DND-41 (cell line): ENCODE results near the gene DHFR2.

Source experiments
- ATAC-seq: fragments of 200-7000 bp; cut with Tn5 transposase; 3 replicates; pipeline ENCODE4 v1.9.1; 2021; ENCODE audit warnings: low read depth; ENCODE audit not compliant: insufficient read depth
- DNase-seq: peaks from one replicate; pipeline ENCODE4 v3.0.0-alpha.2; 2020
- H2AFZ ChIP-seq: 2 replicates; pipeline ENCODE4 v1.6.0; 2012; ENCODE audit warnings: low read depth, low read length
- H3K27ac ChIP-seq: 2 replicates; pipeline ENCODE4 v1.5.1; 2012; ENCODE audit warnings: low read length, inconsistent platforms
- H3K27me3 ChIP-seq: fragments of 200-600 bp; sonication (generic); 2 replicates; pipeline ENCODE4 v1.6.0; 2012; ENCODE audit warnings: low read length, mild to moderate bottlenecking, inconsistent platforms; ENCODE audit not compliant: insufficient read depth, poor library complexity
- H3K36me3 ChIP-seq: 2 replicates; pipeline ENCODE4 v1.5.1; 2012; ENCODE audit warnings: low read length, inconsistent platforms; ENCODE audit not compliant: insufficient read depth
- H3K4me1 ChIP-seq: 2 replicates; pipeline ENCODE4 v1.5.1; 2012; ENCODE audit warnings: mild to moderate bottlenecking, low read length; ENCODE audit not compliant: insufficient read depth
- H3K4me2 ChIP-seq: 2 replicates; pipeline ENCODE4 v1.6.0; 2012; ENCODE audit warnings: mild to moderate bottlenecking, moderate library complexity, low read length, inconsistent platforms; ENCODE audit not compliant: insufficient read depth
- H3K4me3 ChIP-seq, 2 experiments: fragments of 200-600 bp in 1 of 2; shearing (Covaris generic) in 1 of 2; 2 replicates each; pipeline ENCODE4 v1.5.1; 2012 to 2016; ENCODE audit warnings: inconsistent platforms in 2 of 2, low read length in 2 of 2, mild to moderate bottlenecking in 2 of 2, low read depth in 1 of 2, moderate library complexity in 1 of 2
- H3K79me2 ChIP-seq: 2 replicates; pipeline ENCODE4 v1.6.0; 2012; ENCODE audit warnings: low read length, inconsistent platforms; ENCODE audit not compliant: insufficient read depth
- H3K9ac ChIP-seq: 2 replicates; pipeline ENCODE4 v1.6.0; 2012; ENCODE audit warnings: low read depth, mild to moderate bottlenecking, inconsistent platforms, low read length, moderate library complexity
- H3K9me3 ChIP-seq: 2 replicates; pipeline ENCODE4 v1.5.1; 2012; ENCODE audit warnings: low read length, moderate library complexity, mild to moderate bottlenecking, inconsistent platforms; ENCODE audit not compliant: insufficient read depth, severe bottlenecking
- H4K20me1 ChIP-seq: 2 replicates; pipeline ENCODE4 v1.6.0; 2012; ENCODE audit warnings: low read length; ENCODE audit not compliant: insufficient read depth
- EZH2 ChIP-seq: IDR thresholded peaks from 3 replicates; pipeline ENCODE4 v1.6.1; 2012; ENCODE audit warnings: borderline replicate concordance, low read depth, mild to moderate bottlenecking, moderate library complexity, low read length, inconsistent platforms; ENCODE audit not compliant: severe bottlenecking
- TF ChIP-seq, protein P1 (sequence below): IDR thresholded peaks from 2 replicates; pipeline ENCODE4 v1.5.1; 2012; ENCODE audit warnings: borderline replicate concordance, low read length, moderate library complexity, mild to moderate bottlenecking; ENCODE audit not compliant: poor library complexity, severe bottlenecking; ENCODE audit errors: extremely low read depth

Gene DHFR2

DNA sequence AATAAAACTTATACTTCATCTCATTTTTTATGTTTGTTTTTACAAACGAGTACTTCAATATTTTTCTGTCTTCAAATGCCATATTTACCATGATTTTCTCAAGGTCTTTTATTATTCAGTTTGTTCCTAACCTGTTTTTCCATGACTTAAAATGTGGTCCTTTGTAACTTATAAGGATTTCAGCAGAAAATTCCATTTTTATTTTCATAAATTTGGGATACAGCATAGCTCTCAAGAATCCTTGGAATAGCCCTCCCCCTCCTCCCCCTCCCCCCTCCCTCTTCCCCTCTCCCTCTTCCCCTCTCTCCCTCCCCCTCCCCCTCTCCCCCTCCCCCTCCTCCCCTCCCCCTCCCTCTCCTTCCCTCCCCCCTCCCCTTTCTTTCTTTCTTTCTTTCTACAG lies 19.4 kb downstream of the DHFR2 start:
- no peak overlapping the region for H3K27ac ChIP-seq
- H3K4me3 ChIP-seq = no peak overlapping the region
- peaks cover 11% of the 10 kb centered on the region for H3K36me3 ChIP-seq
- DNase-seq (no peak), ATAC-seq (no peak)
- no peak overlapping the region for H2AFZ ChIP-seq
- H4K20me1 ChIP-seq = no peaks in the 10 kb centered on the region
- no peak overlapping the region for H3K4me2 ChIP-seq
- H3K9me3 ChIP-seq = no peaks in the 10 kb centered on the region
- no peaks in the 10 kb centered on the region for H3K4me1 ChIP-seq
- TF ChIP-seq, protein P1, sequence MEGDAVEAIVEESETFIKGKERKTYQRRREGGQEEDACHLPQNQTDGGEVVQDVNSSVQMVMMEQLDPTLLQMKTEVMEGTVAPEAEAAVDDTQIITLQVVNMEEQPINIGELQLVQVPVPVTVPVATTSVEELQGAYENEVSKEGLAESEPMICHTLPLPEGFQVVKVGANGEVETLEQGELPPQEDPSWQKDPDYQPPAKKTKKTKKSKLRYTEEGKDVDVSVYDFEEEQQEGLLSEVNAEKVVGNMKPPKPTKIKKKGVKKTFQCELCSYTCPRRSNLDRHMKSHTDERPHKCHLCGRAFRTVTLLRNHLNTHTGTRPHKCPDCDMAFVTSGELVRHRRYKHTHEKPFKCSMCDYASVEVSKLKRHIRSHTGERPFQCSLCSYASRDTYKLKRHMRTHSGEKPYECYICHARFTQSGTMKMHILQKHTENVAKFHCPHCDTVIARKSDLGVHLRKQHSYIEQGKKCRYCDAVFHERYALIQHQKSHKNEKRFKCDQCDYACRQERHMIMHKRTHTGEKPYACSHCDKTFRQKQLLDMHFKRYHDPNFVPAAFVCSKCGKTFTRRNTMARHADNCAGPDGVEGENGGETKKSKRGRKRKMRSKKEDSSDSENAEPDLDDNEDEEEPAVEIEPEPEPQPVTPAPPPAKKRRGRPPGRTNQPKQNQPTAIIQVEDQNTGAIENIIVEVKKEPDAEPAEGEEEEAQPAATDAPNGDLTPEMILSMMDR = no peak
- TF ChIP-seq EZH2 = no peak
- H3K9ac ChIP-seq = no peak overlapping the region
- no peaks in the 10 kb centered on the region for H3K27me3 ChIP-seq
- H3K79me2 ChIP-seq = no peaks in the 10 kb centered on the region

DNA sequence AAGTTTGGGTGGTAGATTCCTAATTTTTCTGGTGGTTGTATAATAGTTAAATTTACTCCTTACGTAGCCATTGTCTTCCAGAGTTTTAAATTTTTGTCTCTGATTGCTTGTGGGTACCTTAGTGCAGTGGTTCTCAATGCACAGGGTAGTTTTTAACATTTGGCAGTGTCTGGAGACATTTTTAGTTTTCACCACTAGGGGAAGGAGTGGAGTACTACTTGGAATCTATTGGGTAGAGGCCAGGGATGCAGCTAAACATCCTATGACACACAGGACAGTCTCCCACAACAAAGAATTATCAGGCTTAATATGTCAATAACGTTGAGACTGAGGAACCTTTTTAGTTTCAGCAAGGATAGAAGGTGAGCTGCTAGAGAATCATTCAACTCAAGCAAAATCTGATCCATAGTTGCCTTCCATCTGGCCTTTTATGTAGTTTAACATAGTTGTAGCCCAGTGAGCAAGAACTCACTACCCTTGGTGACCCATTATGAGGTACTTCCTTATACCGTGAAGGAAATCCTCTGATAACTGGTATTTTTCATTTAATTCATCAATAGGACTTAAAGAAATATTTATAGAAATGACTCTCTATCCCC lies 25.7 kb downstream of the DHFR2 start:
- Histone ChIP-seq H3K27me3 (no peaks in the 10 kb centered on the region), H3K4me3 (no peak overlapping the region), H3K36me3 (peaks cover 5% of the 10 kb centered on the region; the same call in 1 of the 2 replicates), H3K4me1 (no peaks in the 10 kb centered on the region), H3K9me3 (no peaks in the 10 kb centered on the region), H4K20me1 (no peaks in the 10 kb centered on the region), H3K27ac (no peak overlapping the region), H3K79me2 (no peaks in the 10 kb centered on the region), H2AFZ (no peak overlapping the region), H3K4me2 (no peak overlapping the region), H3K9ac (no peak overlapping the region)
- TF ChIP-seq, protein P1 = peak; percentile 47
- no peak for TF ChIP-seq EZH2
- ATAC-seq (0 out of 3 replicates have a peak, but pooled peaks have one; percentile 44), DNase-seq (no peak)

DNA sequence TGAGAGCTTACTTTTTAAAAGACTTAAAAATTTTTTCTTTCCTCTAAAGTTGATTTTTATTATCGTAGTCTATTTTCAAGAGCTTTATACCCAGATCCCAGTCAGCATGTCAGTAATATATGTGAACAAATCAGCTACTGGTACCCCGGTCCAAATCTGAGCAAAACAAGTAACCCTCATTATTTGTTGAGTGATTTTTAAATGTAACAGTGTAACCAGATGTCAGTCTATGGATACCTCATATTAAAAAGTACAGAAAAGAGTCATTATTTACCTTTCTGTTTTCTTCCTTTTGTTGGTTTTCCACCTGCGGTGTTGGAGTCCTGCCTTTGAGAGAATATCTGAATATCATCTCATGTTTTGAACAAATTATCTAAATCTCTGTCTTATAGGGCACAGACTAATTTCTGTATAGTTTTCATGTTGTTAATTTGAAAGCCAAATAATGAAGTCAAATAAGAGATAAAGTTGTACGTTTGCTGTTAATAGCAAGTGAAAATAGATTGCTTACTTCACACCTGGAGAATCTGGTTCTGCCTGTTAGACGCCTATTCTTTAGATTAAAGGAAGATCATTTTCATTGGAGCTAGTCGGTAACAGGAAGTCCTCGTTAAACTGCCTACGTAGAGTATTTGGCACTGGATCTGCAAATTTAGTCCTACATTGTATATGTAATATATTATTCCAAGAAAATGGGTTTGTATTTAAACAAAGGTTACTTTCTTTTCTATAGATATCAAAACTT lies 34.5 kb downstream of the DHFR2 start, which contains the start of gene STX19:
Gene STX19, minus strand, starts transcription at position 505 of the 745 bp plus-strand sequence. CDS start 13,328 bp downstream, outside the sequence.
- Histone ChIP-seq H3K9ac (no peak within 1 kb of the TSS), H3K36me3 (no peaks in the 10 kb centered on the region), H3K4me1 (no peaks in the 10 kb centered on the region), H2AFZ (no peak within 1 kb of the TSS), H3K4me2 (no peak within 1 kb of the TSS), H4K20me1 (no peaks in the 10 kb centered on the region), H3K9me3 (no peaks in the 10 kb centered on the region), H3K27me3 (no peaks in the 10 kb centered on the region), H3K27ac (no peak within 1 kb of the TSS), H3K4me3 (no peak within 1 kb of the TSS), H3K79me2 (no peaks in the 10 kb centered on the region)
- no peak for ATAC-seq
- TF ChIP-seq EZH2 = no peak
- TF ChIP-seq, protein P1 = no peak
- no peak for DNase-seq
